ENCODE results near the gene ADAT3. TPM values are rescaled to one million over a fixed set of nuclear protein-coding genes. Genes with fewer than 3 reads are reported as not detected.

The ADAT3 gene
- total and polyA plus RNA-seq, 10 donors: 3.2 to 11.0 (median 8.2) TPM

- H3K9me3 ChIP-seq: no peaks in the 10 kb centered on the region
- peaks cover 20 to 89% (median 57%) of the 10 kb centered on the region in 6 donors for H3K4me1 ChIP-seq
- peaks cover 0 to 6% (median 0%) of the 10 kb centered on the region in 6 donors for H3K36me3 ChIP-seq
- WGBS, 5 donors: 48 to 87% (median 74%) methylated on average over 16 of the region's 16 CpGs
- intact Hi-C loops (cut with DNase I; ENCODE audit: low total_unique reads): no loop called here
- peak overlapping the region in 7 of 8 donors; percentile 51 to 94 (median 92) for H3K27ac ChIP-seq
- DNase-seq: no peak
- TF ChIP-seq CTCF (IDR thresholded peaks at IDR 0.05 in 8 of 11, conservative IDR thresholded peaks at IDR 0.05 in 3 of 11) (no peak), POLR2AphosphoS5 (IDR thresholded peaks at IDR 0.05) (peak; percentile 7 to 71 (median 56))
- no peaks in the 10 kb centered on the region for H3K27me3 ChIP-seq (replicated peaks in 1 of 7)
- H3K4me3 ChIP-seq: peak overlapping the region in 1 of 8 donors; percentile 28
Observed at GRCh38 chr19:1901940-1902404, 3.2 kb upstream of the ADAT3 start.

- intact Hi-C loops (cut with DNase I; ENCODE audit: low total_unique reads): no loop called here
- DNase-seq: no peak
- no peaks in the 10 kb centered on the region for H3K9me3 ChIP-seq
- peaks cover 0 to 15% (median 0%) of the 10 kb centered on the region in 6 donors for H3K36me3 ChIP-seq
- TF ChIP-seq CTCF (IDR thresholded peaks at IDR 0.05 in 8 of 11, conservative IDR thresholded peaks at IDR 0.05 in 3 of 11) (no peak), POLR2AphosphoS5 (IDR thresholded peaks at IDR 0.05) (no peak), POLR2A (IDR thresholded peaks at IDR 0.05) (no peak)
- H3K27me3 ChIP-seq (replicated peaks in 1 of 7): no peaks in the 10 kb centered on the region
- 62 to 81% (median 72%) methylated on average over 6 of the region's 6 CpGs for WGBS, 5 donors
- peaks cover 19 to 89% (median 58%) of the 10 kb centered on the region in 6 donors for H3K4me1 ChIP-seq
- H3K4me3 ChIP-seq: no peak overlapping the region
- peak overlapping the region; percentile 27 to 94 (median 90) for H3K27ac ChIP-seq
Observed at GRCh38 chr19:1902923-1903322, 2.3 kb upstream of the ADAT3 start.

- H3K36me3 ChIP-seq: peaks cover 0 to 33% (median 0%) of the 10 kb centered on the region in 6 donors
- intact Hi-C loops (cut with DNase I; ENCODE audit: low total_unique reads): no loop called here
- 27 to 40% (median 38%) methylated on average over 8 of the region's 8 CpGs for WGBS, 5 donors
- no peaks in the 10 kb centered on the region for H3K9me3 ChIP-seq
- H3K27me3 ChIP-seq (replicated peaks in 1 of 7): no peaks in the 10 kb centered on the region
- H3K27ac ChIP-seq: peak overlapping the region; percentile 58 to 94 (median 90)
- DNase-seq: no peak
- H3K4me1 ChIP-seq: peaks cover 27 to 91% (median 71%) of the 10 kb centered on the region in 6 donors
- peak overlapping the region in 6 of 8 donors; percentile 55 to 83 (median 69) for H3K4me3 ChIP-seq
- no peak for TF ChIP-seq POLR2A (IDR thresholded peaks at IDR 0.05)
- no peak for TF ChIP-seq CTCF (IDR thresholded peaks at IDR 0.05 in 8 of 11, conservative IDR thresholded peaks at IDR 0.05 in 3 of 11)
- TF ChIP-seq POLR2AphosphoS5 (IDR thresholded peaks at IDR 0.05): no peak
Observed at GRCh38 chr19:1904860-1905109, 414 bp upstream of the ADAT3 start.

GRCh38 chr19:1905863-1906375, 720 bp downstream of the ADAT3 start:
- H3K9me3 ChIP-seq: no peaks in the 10 kb centered on the region
- DNase-seq: no peak
- H3K27ac ChIP-seq: peak overlapping the region; percentile 58 to 94 (median 90)
- H3K27me3 ChIP-seq (replicated peaks in 1 of 7): no peaks in the 10 kb centered on the region
- TF ChIP-seq CTCF (IDR thresholded peaks at IDR 0.05 in 8 of 11, conservative IDR thresholded peaks at IDR 0.05 in 3 of 11): no peak
- peaks cover 27 to 96% (median 75%) of the 10 kb centered on the region in 6 donors for H3K4me1 ChIP-seq
- peak overlapping the region; percentile 51 to 83 (median 66) for H3K4me3 ChIP-seq
- 70 to 77% (median 72%) methylated on average over 15 of the region's 15 CpGs for WGBS, 5 donors
- intact Hi-C loops (cut with DNase I; ENCODE audit: low total_unique reads): no loop called here
- H3K36me3 ChIP-seq: peaks cover 0 to 35% (median 0%) of the 10 kb centered on the region in 6 donors

Data from spleen (tissue), 11 donors.